Jurkat, Clone E6-1 (cell line): ENCODE measurements around the gene PTHLH. TPM values are rescaled to one million over a fixed set of nuclear protein-coding genes. Genes with fewer than 3 reads are reported as not detected.

ENCODE experiments used
- DNase-seq: peaks from one replicate; pipeline ENCODE4 v3.0.0-alpha.2; 2011; ENCODE audit warnings: low read depth, low spot score
- H3K4me3 ChIP-seq: 2 replicates; pipeline ENCODE4 v1.5.1; 2011; ENCODE audit warnings: mild to moderate bottlenecking, low read length, control low read depth, moderate library complexity
- polyA plus RNA-seq: library from polyadenylated mRNA; unstranded; fragments of >200 nt; gene quantifications from one replicate; pipeline ENCODE4 v1.2.1, GENCODE V29; 2012; ENCODE audit warnings: missing spikeins; ENCODE audit not compliant: insufficient read length, insufficient read depth

Gene PTHLH
- polyA plus RNA-seq = not detected

GRCh38 chr12:27972721-27973120 lies at the start of gene PTHLH:
PTHLH (minus strand) TSS chr12:27972733; CDS start chr12:27969494, 3,239 bp downstream.
- no peak within 1 kb of the TSS for H3K4me3 ChIP-seq
- DNase-seq = no peak

- no peak overlapping the region for H3K4me3 ChIP-seq
- no peak for DNase-seq
These were observed 49.2 kb upstream of the PTHLH start for GRCh38 chr12:28021704-28022103.

- DNase-seq = no peak
- no peak overlapping the region for H3K4me3 ChIP-seq
These were observed 45.3 kb upstream of the PTHLH start for GRCh38 chr12:28017873-28018255.

- H3K4me3 ChIP-seq = no peak overlapping the region
These were observed 44.8 kb upstream of the PTHLH start for GRCh38 chr12:28017126-28017872.

DNA sequence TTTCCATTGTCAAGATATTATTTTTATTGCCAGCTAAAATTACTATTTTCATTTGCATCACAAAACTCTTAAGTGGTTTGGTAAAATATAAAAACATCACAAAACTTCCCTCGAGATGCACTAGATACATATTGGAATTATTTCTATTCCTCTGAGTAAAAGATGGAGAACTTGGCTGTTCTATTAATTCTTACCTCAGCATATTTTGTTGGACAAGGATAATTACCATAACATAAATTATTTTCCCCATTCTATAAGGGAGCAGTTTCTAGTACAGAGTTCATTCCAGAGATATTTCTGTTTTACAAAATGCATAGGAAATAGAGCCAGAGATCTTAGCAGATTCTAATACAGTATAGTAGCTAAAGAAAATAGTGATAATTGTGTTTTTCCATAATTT lies 42.6 kb upstream of the PTHLH start:
- no peak for DNase-seq

More at GRCh38 chr12:28017126-28017872, 44.8 kb upstream of the PTHLH start:
- no peak for DNase-seq

GRCh38 chr12:28014196-28014595 lies 41.7 kb upstream of the PTHLH start:
- no peak overlapping the region for H3K4me3 ChIP-seq
- DNase-seq = no peak

More for the DNA sequence above, 42.6 kb upstream of the PTHLH start:
- H3K4me3 ChIP-seq = no peak overlapping the region

- no peak for DNase-seq
- H3K4me3 ChIP-seq = no peak overlapping the region
These were observed 39.9 kb upstream of the PTHLH start for GRCh38 chr12:28012333-28012918.

DNA sequence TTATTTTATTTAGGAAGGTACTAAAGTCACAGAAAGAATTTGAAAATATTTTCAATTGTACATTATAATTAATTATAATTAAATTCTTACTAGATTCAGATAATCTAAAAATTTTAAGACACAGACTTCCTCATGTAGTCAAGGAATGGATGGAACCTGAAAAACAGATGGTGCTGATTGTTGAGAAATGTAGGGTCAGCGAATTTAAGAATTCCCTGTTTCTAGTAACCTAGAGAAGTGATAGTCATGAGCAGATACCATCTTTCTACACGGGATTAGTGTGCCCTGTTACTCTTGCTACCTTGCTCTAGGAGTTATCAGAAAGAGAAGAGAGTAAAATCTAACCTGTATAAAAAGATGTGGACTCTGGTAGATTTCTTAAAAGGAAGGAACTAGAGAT lies 37.5 kb upstream of the PTHLH start:
- no peak overlapping the region for H3K4me3 ChIP-seq
- no peak for DNase-seq

GRCh38 chr12:27999970-28000369 lies 27.4 kb upstream of the PTHLH start:
- no peak overlapping the region for H3K4me3 ChIP-seq
- DNase-seq = no peak

GRCh38 chr12:27999521-27999920 lies 27.0 kb upstream of the PTHLH start:
- DNase-seq = no peak
- H3K4me3 ChIP-seq = no peak overlapping the region

GRCh38 chr12:27998658-27999057 lies 26.1 kb upstream of the PTHLH start:
- DNase-seq = no peak

GRCh38 chr12:27998170-27998569 lies 25.6 kb upstream of the PTHLH start:
- no peak overlapping the region for H3K4me3 ChIP-seq
- no peak for DNase-seq

More at GRCh38 chr12:27998658-27999057, 26.1 kb upstream of the PTHLH start:
- no peak overlapping the region for H3K4me3 ChIP-seq

GRCh38 chr12:27996761-27997160 lies 24.2 kb upstream of the PTHLH start:
- DNase-seq = no peak
- no peak overlapping the region for H3K4me3 ChIP-seq

DNA sequence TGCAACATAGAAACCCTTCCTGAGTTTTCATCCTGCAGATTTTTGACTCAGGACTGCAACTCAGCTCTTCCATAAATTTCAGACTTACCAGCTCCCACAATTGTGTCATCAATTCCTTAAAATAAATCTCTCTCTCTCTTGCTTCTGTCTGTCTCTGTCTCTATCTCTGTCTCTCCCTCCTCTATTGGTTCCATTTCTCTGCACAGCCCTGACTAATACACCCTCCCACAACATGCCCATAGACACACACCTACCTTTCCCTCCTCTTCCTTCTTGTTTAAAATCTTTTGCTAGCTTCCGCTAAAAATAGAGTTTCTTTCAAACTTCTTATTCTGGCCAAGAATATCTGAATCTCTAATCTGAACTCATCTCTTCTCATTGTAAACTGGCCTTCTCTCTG lies 22.9 kb upstream of the PTHLH start:
- no peak overlapping the region for H3K4me3 ChIP-seq
- no peak for DNase-seq

GRCh38 chr12:27988594-27989233 lies 16.2 kb upstream of the PTHLH start:
- H3K4me3 ChIP-seq = no peak overlapping the region
- no peak for DNase-seq

GRCh38 chr12:27987331-27987730 lies 14.8 kb upstream of the PTHLH start:
- H3K4me3 ChIP-seq = no peak overlapping the region
- DNase-seq = no peak

DNA sequence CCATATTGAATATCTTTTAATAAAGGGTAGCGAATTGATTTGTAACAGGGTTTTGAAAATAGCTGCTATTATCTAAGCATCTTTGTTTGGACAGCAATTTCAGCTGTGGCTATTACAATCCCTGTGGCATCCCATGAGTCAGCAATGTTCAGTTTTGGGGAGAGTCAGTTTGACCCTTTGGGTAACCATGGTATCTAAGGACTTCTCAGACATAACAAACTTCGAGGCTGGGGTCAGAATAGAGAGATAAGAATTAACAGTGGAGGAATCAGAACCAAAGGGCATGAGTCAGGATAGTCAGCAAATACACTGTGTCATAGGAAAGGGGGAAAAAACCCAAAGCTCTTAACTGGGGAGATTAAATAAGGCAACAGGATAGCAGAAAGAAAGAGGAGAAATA lies 11.7 kb upstream of the PTHLH start:
- DNase-seq = no peak
- no peak overlapping the region for H3K4me3 ChIP-seq

- no peak overlapping the region for H3K4me3 ChIP-seq
- DNase-seq = no peak
These were observed 10.4 kb upstream of the PTHLH start for GRCh38 chr12:27982951-27983350.

DNA sequence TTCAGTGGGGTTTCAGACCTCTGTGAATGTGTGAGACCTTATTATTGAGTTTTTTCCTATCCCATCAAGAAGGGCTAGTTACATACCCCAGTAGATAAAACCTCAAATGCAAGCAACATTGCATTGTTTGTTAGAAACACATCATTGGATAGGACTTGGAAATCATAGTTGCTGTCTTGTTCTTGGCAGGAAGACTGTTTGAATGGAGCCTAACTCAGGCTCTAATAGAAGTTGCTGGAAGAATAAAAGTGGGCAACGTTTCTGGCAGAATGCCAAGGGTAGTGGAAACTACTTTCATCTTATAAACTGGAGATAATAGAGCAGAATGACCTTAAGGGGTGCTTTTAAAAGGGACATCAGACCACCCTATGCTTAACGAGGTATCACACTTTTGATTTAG lies 9.9 kb upstream of the PTHLH start:
- DNase-seq = no peak

DNA sequence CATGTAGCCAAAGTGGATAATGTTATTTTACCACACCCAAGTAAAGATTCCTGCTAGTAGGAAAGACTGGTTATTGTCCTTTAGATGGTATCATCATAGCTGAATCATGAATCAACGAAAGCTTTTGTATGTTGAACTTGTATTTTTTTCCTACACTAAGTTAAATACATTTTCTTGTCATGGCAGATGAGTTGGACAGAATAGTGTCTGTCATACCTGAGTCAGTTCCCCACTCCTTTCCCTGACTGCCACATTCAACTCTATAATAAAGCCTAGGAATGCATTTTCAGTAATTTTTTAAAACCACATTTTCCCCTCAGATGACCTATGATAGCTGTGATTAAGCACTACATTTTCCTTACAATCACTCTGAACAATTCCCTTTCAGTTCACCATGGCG lies 9.3 kb upstream of the PTHLH start:
- DNase-seq = no peak
- H3K4me3 ChIP-seq = no peak overlapping the region

More for the DNA sequence above, 9.9 kb upstream of the PTHLH start:
- H3K4me3 ChIP-seq = no peak overlapping the region
